HepG2 (cell line): ENCODE measurements around the gene PRRT2. TPM values are rescaled to one million over a fixed set of nuclear protein-coding genes. Genes with fewer than 3 reads are reported as not detected.

Source experiments
- BRD4 ChIP-seq: sonication (generic); formaldehyde crosslinking; IDR thresholded peaks from 2 replicates; pipeline ENCODE4 v1.4.0; 2020; ENCODE audit warnings: missing genetic modification reagents
- KDM6A ChIP-seq: IDR thresholded peaks from 2 replicates; pipeline ENCODE4 v1.6.1; 2016; ENCODE audit warnings: low read depth
- NFKBIZ ChIP-seq: IDR thresholded peaks from 2 replicates; pipeline ENCODE4 v1.6.1; 2018; ENCODE audit warnings: missing genetic modification reagents, missing compliant biosample characterization
- PAWR ChIP-seq: sonication (generic); formaldehyde crosslinking; IDR thresholded peaks from 2 replicates; pipeline ENCODE4 v1.4.0; 2020; ENCODE audit warnings: missing genetic modification reagents, mild to moderate bottlenecking, borderline replicate concordance
- PHF20 ChIP-seq: sonication (generic); formaldehyde crosslinking; IDR thresholded peaks from 2 replicates; pipeline ENCODE4 v1.5.0; 2020; ENCODE audit warnings: mild to moderate bottlenecking, missing genetic modification reagents
- REST ChIP-seq, 2 experiments: IDR thresholded peaks; 2 replicates each; pipeline ENCODE4 v1.6.1; 2011 to 2012; ENCODE audit warnings: low read length in 2 of 2, borderline replicate concordance in 1 of 2, low read depth in 1 of 2, mild to moderate bottlenecking in 1 of 2, moderate library complexity in 1 of 2
- SNAPC5 ChIP-seq: sonication (generic); formaldehyde crosslinking; IDR thresholded peaks from 2 replicates; pipeline ENCODE4 v1.8.1; 2023; ENCODE audit warnings: mild to moderate bottlenecking, missing genetic modification reagents, borderline replicate concordance
- TBX2 ChIP-seq: sonication (generic); formaldehyde crosslinking; IDR thresholded peaks from 2 replicates; pipeline ENCODE4 v1.5.0; 2020; ENCODE audit warnings: missing genetic modification reagents, mild to moderate bottlenecking, borderline replicate concordance
- TFDP1 ChIP-seq: IDR thresholded peaks from 2 replicates; pipeline ENCODE4 v1.6.1; 2016; ENCODE audit warnings: missing compliant biosample characterization, missing genetic modification reagents, borderline replicate concordance
- ZBTB1 ChIP-seq: sonication (generic); formaldehyde crosslinking; IDR thresholded peaks from 2 replicates; pipeline ENCODE4 v1.4.0; 2020; ENCODE audit warnings: missing genetic modification reagents, borderline replicate concordance
- ZHX1 ChIP-seq: sonication (generic); formaldehyde crosslinking; IDR thresholded peaks from 2 replicates; pipeline ENCODE4 v1.8.1; 2022; ENCODE audit warnings: low read depth, mild to moderate bottlenecking, missing genetic modification reagents
- ZNF121 ChIP-seq: sonication (generic); formaldehyde crosslinking; IDR thresholded peaks from 2 replicates; pipeline ENCODE4 v1.5.0; 2020; ENCODE audit warnings: mild to moderate bottlenecking, missing genetic modification reagents
- ZNF335 ChIP-seq: sonication (generic); formaldehyde crosslinking; IDR thresholded peaks from 2 replicates; pipeline ENCODE4 v1.4.0; 2020; ENCODE audit warnings: missing genetic modification reagents
- ZNF383 ChIP-seq: sonication (generic); formaldehyde crosslinking; IDR thresholded peaks from 2 replicates; pipeline ENCODE4 v1.4.0; 2020; ENCODE audit warnings: missing genetic modification reagents, mild to moderate bottlenecking, borderline replicate concordance
- ZNF44 ChIP-seq: sonication (generic); formaldehyde crosslinking; IDR thresholded peaks from 2 replicates; pipeline ENCODE4 v1.5.1; 2020; ENCODE audit warnings: mild to moderate bottlenecking, missing genetic modification reagents
- ZNF614 ChIP-seq: IDR thresholded peaks from 2 replicates; pipeline ENCODE4 v1.6.1; 2018; ENCODE audit warnings: missing biosample characterization, missing genetic modification reagents, inconsistent platforms, borderline replicate concordance
- ZNF800 ChIP-seq: sonication (generic); formaldehyde crosslinking; IDR thresholded peaks from 2 replicates; pipeline ENCODE4 v1.4.0; 2020; ENCODE audit warnings: missing genetic modification reagents
- polyA plus RNA-seq, 8 experiments: library from polyadenylated mRNA; depleted of rRNA in 3 of 8; stranded (reverse) in 7 of 8; unstranded in 1 of 8; fragments of >200 nt; fragmentation: Illumina TruSeq in 4 of 8; extraction: Trizol in 4 of 8; gene quantifications; 2 replicates each; pipeline versions ENCODE4 v1.2.1 to v1.2.3, GENCODE V29; 2011 to 2016; ENCODE audit warnings: low read depth in 4 of 8, missing spikeins in 1 of 8, mixed read lengths in 1 of 8; ENCODE audit not compliant: insufficient read depth in 1 of 8
- total RNA-seq, 5 experiments: library from RNA; depleted of rRNA; stranded (reverse); fragments of >200 nt; fragmentation: Illumina TruSeq; extraction: Trizol; gene quantifications; 2 replicates each; pipeline ENCODE4 v1.2.3, GENCODE V29; 2016; ENCODE audit warnings: low read depth in 1 of 5
- TF ChIP-seq, protein P1 (sequence below): sonication (generic); formaldehyde crosslinking; IDR thresholded peaks from 2 replicates; pipeline ENCODE4 v1.4.0; 2020; ENCODE audit warnings: mild to moderate bottlenecking, missing genetic modification reagents

The PRRT2 gene
- total and polyA plus RNA-seq, 2 of the 13 experiments (the other 11 are each of a cell fraction or from before 2014, with no cell fraction given), result 0.51 to 1.1 TPM

GRCh38 chr16:29811170-29811895, 660 bp upstream of the PRRT2 start (continued):
- TF ChIP-seq ZNF800 (CRISPR knock-in tag) (no peak; the same call in 1 of the 2 replicates), KDM6A (0 out of 2 replicates have a peak, but pooled peaks have one; percentile 20), ZNF44 (CRISPR knock-in tag) (peak; percentile 54; the same call in 1 of the 2 replicates), ZHX1 (CRISPR knock-in tag) (no peak; the same call in 1 of the 2 replicates), PAWR (CRISPR knock-in tag) (no peak), REST (IDR thresholded peaks at IDR 0.05; ENCODE audit: borderline replicate concordance in 1 of 2, low read depth in 1 of 2, low read length in 2 of 2) (no peak), ZNF335 (CRISPR knock-in tag) (no peak), NFKBIZ (CRISPR knock-in tag) (no peak; the same call in 1 of the 2 replicates), BRD4 (CRISPR knock-in tag) (0 out of 2 replicates have a peak, but pooled peaks have one; percentile 52), ZNF121 (CRISPR knock-in tag) (peak; percentile 50; the same call in 1 of the 2 replicates), ZNF614 (CRISPR knock-in tag) (0 out of 2 replicates have a peak, but pooled peaks have one; percentile 6), ZNF383 (no peak), SNAPC5 (no peak; the same call in 1 of the 2 replicates), TFDP1 (CRISPR knock-in tag) (peak; percentile 24; the same call in 1 of the 2 replicates), TBX2 (CRISPR knock-in tag) (peak; percentile 86), ZBTB1 (CRISPR knock-in tag) (0 out of 2 replicates have a peak, but pooled peaks have one; percentile 20), PHF20 (CRISPR knock-in tag) (no peak)
- TF ChIP-seq, protein P1, sequence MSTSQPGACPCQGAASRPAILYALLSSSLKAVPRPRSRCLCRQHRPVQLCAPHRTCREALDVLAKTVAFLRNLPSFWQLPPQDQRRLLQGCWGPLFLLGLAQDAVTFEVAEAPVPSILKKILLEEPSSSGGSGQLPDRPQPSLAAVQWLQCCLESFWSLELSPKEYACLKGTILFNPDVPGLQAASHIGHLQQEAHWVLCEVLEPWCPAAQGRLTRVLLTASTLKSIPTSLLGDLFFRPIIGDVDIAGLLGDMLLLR, result no peak
